GM20431 (cell line): ENCODE data around the gene GNB4.

Experiments used
- in situ Hi-C: fragments of 300-500 bp; cut with MseI, MboI; formaldehyde crosslinking; loops from one replicate; pipeline ENCODE4 v1.15.0; 2020; ENCODE audit warnings: low sequenced_read_pairs; ENCODE audit not compliant: unreplicated experiment

Gene GNB4

DNA sequence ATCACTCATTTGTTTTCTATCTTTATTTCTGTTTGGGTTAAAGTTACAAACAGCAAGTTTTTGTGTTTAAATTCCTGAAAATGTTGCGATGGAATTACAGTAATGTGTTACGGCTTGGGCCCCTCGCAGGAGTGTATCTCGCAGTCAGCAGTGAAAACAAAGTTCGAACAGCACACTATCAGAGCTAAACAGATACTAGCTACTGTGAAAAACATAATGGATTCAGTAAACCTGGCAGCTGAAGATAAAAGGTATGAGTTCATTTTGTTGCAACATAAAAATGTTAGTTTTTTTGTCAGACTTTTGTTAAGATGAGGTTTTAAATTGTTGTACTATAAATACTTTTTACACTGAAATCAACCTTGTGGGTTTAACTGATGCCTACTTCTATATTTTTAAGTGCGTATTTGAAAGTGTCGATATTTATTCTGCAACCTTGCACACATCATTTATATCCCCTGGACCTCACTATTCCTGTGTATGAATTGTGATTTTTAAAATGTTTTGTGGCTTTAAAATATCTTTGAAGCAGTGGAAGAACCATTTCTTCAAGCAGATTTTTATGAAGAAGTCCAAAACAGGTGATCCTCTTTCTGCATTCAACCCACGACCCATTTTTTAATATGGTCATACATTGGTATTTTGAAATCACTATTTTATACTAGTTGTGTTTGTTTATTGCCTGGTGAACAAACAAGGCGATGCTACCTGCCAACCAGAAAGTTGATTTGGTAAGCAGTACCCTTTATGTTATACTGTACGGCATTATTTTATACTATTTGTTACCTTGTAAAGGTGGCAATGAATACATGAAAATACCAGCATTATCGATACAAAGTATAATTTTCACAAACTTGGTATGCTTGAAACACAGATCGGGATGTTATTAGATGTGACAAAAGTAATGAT lies 75.9 kb downstream of the GNB4 start:
- in situ Hi-C loops, result no loop called here

DNA sequence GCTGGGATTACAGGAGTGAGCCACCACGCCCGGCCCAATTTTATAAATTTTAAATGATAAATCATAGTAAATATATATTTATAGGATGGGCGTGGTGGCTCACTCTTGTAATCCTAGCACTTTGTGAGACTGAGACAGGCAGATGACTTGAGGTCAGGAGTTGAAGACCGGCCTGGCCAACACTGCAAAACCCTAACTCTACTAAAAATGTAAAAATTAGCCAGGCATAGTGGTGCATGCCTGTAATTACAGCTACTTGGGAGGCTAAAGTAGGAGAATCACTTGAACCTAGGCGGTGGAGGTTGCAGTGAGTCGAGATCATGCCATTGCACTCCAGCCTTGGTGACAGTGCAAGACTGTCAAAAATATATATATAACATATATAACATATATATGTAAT lies 77.3 kb downstream of the GNB4 start:
- in situ Hi-C loops, result no loop called here

GRCh38 chr3:179369621-179370020 lies 81.6 kb downstream of the GNB4 start:
- in situ Hi-C loops, result no loop called here

- in situ Hi-C loops, result no loop called here
These were observed 87.9 kb downstream of the GNB4 start for GRCh38 chr3:179363332-179363731.

GRCh38 chr3:179355996-179356395 lies 95.3 kb downstream of the GNB4 start:
- in situ Hi-C loops, result no loop called here

DNA sequence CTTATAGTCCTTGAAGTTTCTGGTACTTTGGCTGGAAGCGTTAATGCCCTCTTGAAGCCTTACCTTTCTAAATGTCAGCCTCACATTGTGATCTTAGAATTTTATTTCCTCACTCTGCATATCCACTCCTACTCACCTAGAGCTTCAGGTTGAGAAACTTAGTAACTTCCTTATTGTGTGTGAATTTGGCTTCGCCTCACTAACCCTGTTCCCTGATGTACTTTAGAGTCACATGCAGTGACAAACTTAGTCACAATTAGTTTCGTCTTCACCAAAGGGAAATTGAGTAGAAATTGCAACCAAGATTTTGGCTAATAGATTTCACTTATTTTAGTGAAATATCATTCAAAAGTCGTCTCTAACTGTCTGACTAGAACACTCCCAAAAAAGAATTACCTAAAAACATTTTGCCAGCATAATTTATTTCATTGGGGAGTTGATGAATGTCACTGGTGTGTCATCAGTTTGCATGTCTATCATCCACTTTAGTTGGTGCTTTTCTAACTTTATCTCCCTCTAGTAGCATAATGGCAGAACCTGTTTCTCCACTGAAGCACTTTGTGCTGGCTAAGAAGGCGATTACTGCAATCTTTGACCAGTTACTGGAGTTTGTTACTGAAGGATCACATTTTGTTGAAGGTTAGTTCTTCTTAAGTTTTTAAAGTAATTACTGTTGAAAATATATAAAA lies 102.8 kb downstream of the GNB4 start:
- in situ Hi-C loops, result no loop called here

DNA sequence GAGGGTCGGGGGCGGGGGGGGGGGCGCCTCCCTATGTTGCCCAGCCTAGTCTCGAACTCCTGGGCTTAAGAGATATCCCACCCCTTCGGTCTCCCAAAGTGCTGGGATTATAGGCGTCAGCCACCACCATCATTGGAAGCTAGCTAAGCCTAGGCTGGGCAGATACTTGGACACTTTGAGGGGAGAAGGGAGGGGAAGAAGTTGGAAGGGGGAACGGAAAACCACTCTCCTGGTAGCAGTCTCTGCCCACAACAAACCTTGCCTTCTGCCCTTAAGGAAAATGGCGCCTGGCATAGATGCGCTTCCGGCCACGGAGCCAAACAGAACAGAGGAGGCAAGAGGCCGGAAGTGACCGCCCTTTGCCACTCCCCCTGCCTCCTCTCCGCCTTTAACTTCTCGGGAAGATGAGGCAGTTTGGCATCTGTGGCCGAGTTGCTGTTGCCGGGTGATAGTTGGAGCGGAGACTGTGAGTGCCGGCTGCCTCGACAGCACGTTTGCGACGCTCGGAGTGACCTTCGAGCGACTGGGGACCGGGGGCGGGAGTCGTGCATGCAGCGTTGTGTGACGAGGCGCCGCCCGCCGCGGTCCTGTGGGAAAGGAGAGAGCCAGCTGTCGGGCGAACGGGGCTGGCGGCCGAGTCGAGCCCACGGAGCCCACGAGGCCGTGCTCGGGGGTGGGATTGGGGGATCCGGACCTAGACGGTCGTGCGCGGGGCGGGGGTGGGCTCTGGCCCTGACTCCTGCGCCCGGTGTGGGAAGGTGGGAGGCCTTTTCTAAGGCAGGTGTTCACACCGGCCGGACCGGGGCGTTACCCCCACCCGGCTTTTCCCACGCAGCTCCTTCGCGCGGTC lies 103.7 kb downstream of the GNB4 start, which contains the start of gene MFN1:
TSS of gene MFN1 (plus strand) at position 365 of the 850 bp plus-strand sequence. CDS start 1,143 bp downstream, outside the sequence.
- in situ Hi-C loops, result no loop called here
